Stimulated activated naive CD4-positive, alpha-beta T cell treated with Interleukin-2 at 50 U/mL for 16 hours (primary cell): Measurements from ENCODE around the gene MICU1.
"Not testable (repeated sequence)": the region's sequence is repeated elsewhere in the genome, so short reads cannot be mapped to it uniquely, and the experiment has no call there.

Source experiments
- DNase-seq: peaks from one replicate; lab custom pipeline; 2025; lab: John Stamatoyannopoulos, UW

The MICU1 gene

DNA sequence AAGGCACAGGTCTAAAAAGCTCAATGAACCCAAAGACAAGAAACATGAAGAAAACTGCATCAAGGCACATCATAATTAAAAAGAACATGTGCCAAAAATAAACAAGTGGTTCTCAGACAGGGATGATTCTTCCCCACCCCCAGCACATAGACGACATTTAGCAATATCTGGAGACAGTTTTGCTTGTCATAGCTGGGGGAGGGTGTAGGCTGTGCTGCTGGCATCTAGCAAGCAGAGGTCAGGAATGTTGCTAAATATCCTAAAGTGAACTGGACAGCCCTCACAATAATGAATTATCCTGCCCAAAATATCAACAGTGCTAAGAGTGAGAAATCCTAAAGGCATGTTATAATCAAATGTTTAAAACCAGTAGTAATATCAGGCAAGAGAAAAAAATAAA lies 122.6 kb downstream of the MICU1 start:
- DNase-seq = no peak

DNA sequence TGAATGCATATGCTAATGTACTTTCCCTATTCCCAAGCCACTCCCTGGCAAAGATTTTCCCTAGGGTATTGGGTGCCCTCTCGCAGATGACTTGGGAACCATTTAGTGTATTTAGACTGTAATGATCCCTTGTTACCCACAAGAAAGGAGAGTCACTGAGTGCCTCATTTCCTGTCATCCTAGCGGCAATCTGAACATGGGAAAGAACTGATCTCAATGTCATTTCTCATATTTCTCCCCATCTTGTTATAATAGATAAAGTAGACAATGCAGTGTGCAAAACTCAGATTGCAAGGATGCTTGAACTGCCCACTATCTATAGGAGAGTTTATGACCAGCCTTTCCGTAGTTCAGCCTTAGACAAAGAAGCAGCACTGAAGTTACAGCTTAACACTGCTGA lies 123.3 kb downstream of the MICU1 start:
- no peak for DNase-seq

DNA sequence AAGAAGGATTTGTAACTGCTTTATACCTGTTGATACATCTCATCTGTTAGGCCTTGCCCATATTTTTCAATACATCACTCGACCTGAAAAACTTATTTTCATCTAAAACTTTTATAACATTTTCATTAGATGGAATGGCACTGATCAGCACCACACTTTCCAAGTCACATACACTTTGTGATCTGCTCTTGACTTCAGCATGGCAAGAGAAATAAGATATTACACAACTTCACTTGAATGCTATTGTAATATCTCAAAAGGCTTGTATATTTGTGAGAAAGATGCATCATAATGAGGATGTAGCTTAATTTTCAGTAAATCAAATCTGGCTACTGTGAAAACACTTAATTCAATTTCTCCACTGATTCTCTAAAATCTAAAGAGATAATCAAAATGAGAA lies 126.2 kb downstream of the MICU1 start:
- no peak for DNase-seq

DNA sequence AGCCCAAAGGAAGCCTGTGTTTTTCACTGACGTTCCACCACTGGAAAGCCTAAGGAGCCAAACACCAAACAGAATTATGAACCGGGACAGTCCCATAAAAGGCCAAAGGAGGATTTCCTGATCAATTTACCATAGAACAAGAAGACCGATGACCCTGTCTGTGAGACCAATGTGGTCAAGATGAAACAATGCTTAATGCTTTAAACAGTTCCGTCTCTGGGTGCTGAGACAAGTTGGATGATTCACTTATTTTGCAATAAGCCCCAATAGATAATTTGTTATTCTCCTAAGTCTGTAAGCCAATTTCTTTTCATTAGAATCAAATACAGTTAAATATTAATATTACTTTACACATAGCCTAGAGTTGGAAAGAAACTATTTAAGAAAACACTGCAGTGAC lies 134.9 kb downstream of the MICU1 start:
- no peak for DNase-seq

DNA sequence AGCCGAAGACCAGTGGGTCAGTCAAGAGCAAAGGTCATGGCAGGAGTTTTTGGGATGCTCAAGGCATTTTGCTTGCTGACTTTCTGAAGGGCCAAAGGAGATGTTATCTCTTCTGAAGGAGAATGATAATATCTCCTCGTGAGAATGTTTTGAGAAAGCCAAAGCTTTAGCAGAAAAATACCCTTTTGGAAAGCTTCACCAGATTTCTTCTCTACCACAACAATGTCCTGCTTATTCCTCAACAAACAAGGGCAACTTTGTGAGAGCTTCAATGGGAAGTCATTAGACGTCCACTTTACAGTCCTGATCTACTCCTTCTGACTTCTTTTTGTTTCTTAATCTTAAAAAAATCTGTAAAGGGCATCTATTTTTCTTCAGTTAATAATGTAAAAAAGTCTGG lies 138.4 kb downstream of the MICU1 start:
- DNase-seq = no peak

DNA sequence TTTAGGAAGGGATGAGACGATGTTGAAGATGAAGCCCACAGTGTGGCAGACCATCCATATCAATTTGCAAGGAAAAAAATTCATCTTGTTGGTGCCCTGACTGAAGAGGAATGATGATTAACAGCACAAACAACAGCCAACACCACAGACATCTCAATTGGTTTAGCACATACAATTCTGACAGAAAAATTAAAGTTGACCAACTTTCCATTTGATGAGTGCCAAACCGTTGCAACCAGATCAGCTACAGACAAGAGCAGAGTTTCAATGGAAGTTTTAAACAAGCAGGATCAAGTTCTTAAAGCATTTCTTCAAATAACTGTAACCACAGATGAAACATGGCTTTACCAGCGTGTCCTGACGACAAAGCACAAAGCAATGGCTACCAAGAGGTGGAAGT lies 138.8 kb downstream of the MICU1 start:
- no peak for DNase-seq

DNA sequence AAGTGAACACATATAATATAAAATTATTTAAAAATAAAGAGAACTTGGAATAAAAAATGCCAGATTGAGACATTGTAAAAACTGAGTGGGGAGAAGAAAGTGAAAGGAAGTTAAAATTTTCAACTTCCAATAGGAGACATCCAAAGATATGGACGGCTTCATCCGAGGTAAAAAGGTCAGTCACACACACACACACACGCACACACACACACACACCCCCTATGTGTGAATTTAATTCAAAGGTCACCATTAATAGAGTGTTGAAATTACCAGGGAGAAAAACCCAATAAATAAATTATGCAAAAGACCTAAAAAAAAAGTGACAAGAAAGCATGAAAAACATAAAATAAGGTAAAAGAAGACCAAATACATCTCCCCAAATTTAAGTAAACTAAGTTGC lies 140.2 kb downstream of the MICU1 start:
- no peak for DNase-seq

DNA sequence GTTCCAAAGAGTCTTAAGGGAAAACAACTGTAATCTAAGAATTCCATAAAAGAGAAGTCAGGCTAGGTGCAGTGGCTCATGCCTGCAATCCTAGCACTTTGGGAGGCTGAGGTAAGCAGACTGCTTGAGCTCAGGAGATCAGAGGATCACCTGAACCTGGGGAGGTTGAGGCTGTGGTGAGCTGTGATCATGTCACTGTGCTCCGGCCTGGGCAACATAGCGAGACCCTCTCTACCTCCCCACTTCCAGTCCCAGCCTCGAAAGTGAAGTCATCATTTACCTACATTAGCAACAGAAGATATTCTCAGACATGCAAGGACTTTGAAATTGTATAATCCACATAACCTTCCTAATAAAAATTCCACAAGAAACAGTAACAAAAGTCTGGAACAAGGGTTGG lies 141.4 kb downstream of the MICU1 start:
- no peak for DNase-seq

DNA sequence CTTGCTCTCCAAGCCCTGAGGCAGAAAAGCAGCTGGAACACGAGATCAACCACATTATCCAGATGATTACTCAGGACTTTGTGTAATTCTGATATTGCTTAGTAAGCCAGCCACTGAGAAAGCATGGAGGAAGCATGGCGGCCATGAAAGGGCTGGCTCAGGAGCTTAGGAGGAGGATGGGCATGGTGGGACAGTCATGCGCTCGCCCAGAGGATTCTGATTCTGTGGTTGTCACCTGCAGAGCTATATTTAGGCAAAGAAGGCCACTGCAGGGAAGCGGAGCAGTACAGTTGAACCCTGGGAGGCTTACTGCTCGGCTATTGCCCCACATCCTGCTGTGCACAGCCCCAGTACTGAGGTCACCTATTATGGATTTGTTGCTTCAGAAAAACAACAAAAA lies 142.4 kb downstream of the MICU1 start:
- DNase-seq = no peak

DNA sequence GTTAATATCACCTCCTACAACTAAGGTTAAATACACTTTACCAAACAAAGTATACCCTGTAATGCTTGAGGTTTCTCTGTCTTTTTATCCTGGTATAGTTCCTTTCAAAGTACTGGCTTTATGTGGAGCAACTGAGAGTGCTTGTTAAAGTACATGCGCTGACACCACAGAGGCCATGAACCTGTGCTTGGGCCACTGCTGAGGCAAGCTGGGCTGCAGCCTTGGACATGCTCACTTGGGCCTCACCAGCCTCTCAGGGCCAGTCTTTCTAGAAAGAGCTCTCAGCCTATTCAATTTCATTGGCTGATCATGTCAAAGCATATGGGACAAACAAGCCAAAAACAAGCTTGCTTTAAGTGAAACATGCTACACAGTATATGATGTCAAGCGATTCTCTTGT lies 145.0 kb downstream of the MICU1 start:
- no peak for DNase-seq

DNA sequence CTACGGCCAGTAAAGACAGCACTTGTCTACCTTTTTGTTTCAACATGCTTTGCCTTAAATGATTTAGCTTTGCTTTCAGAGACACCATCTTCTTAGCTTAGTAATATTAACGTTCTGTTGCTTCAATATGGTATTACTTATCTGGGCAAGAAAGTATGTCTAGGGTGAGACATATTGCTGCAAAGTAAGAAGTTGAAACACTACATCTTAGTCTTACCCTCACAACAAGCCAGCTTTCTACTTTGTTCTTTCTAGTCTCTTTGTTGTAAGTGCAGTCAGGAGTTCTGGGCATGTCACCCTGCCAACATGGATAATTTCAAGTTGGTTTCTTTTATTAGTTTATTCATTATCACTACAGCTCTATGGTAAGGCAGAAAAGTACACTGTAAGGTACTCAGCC lies 148.4 kb downstream of the MICU1 start:
- DNase-seq = no peak

DNA sequence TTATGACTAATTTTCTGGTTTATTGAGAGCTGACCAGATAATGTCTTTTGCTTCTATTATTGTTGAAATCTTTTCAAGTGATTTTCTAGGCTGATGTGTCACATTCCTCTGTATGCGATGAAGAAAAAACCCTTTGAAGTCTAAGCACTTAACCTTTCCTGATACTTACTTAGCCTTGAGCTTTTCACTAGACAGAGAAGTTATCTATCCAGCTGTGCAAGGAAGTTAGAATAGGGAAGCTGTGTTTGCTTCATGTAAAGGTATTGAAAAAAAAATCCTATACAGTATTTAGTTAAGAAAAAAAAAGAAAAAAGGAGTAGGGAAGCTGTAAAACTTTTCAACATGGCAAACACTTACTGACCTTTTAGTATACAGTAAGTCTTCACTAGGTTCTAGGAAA lies 153.6 kb downstream of the MICU1 start:
- DNase-seq = no peak

DNA sequence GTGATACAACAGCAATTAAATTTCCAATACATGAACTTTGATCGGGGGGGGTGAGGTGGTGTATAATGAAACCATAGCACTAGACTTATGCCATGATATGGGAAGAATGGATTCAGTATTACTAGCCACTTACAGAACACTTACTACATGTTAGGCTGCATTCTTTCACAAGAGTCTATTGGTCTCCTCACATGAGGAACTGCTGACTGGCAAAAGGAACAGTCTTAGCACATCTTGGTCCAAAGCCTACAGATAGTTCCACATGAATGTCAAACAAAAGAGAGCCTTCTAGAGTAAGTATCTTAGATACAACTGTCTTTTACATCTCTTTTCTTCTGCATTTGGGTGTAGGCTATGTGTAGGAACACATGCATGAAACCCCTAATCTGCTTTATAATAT lies 155.2 kb downstream of the MICU1 start:
- no peak for DNase-seq

DNA sequence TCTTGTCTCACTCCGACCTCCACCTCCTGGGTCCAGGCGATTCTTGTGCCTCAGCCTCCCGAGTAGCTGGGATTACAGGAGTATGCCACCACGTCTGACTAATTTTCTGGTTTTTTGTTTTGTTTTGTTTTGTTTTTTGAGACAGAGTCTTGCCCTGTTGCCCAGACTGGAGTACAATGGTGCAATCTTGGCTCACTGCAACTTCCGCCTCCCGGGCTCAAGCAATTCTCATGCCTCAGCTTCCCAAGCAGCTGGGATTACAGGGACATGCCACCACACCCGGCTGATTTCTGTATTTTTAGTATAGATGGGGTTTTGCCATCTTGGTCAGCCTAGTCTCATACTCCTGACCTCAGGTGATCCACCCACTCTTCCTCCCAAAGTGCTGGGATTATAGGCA lies 158.8 kb downstream of the MICU1 start:
- not testable (repeated sequence) for DNase-seq

DNA sequence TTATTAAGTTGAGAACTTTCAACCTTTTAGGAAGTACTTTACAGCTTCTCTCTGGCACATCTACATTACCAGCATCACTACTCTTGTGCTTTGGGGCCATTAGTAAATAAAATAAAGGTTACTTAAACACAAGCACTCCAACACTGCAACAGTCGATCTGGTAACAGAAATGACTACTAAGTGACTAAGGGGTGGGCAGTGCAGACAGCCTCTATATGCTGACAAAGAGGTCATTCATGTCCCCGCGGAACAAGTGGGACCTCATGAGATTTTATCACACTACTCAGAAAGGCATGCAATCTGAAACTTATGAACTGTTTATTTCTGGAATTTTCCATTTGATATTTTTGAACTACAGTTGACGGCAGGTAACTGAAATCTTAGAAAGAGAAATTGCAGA lies 159.9 kb downstream of the MICU1 start:
- DNase-seq = no peak

DNA sequence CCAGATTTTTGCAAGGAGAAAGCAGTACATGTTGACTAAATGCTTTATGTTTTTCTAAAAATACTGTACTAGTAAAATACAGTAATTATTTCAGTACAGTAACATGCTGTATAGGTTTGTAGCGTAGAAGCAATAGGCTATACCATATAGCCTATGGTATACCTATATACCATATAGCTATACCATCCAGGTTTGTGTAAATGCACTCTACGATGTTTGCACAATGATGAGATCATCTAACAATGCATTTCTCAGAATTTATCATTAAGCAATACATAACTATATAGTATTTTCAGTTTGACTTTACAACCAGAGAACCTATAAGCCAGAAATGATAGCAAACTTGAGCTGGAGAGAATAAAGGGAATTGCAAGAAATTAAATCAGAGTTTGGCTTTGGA lies 161.4 kb downstream of the MICU1 start:
- DNase-seq = no peak

DNA sequence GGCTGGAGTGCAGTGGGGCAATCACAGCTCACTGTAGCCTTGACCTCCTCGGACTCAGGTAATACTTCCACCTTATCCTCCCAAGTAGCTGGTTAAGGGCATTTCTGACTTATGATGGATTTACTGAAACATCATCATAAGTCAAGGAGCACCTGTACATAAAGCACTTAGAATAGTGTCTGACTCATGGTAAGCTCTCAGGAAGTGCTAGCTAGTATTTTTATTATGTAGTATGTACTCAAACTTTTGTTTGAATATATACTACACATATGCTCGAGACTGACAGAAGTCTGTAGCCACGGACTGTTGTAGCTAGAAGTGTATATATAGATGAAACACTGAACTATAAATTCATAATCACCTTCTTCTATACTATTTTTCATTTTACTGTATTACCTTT lies 163.6 kb downstream of the MICU1 start:
- DNase-seq = no peak

DNA sequence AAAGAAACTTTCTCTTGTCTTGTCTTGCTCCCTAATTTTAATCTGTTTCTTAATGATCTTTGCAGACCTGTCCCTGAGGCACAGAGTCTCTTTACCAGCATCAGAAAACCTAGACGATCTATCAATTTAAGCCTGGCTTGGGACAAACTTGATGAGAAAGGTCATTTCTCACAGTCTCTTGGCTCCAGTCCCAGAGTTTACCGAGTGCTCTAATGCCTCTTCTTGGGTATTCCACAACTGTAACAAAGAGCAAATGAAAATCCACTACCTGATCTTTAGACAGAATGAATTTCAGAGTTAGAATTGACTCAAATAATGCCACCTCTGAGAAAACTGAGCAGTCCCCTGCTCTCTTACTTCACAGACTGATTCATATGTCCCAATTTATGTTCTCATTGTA lies 164.8 kb downstream of the MICU1 start:
- DNase-seq = no peak

DNA sequence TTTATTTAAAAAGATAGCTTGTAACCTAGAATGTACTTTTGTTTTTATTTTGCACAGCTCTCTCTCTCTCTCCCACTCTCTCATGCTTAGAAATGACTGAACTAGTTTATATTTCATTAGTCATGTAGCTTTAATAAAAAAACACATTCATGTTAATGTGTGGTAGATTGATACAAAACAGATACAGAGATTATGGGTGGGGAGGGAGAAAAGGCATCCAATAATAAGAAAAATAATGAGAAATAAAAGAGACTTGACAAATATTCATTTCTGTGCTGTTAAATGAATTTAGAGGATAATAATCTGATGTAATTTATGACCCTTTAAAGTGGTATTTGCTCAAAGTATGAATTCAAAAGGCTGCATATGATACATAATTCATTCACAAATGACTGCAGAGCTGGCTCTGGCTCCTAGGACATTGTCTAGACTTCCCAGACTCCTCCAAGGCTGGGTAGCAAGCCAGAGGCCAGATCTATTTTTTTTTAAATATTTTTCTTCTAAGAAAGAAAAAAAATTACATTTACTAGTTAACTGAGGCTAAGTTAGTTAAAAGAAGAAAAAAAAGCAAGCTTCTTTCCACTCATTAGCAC lies 165.5 kb downstream of the MICU1 start:
- no peak for DNase-seq

DNA sequence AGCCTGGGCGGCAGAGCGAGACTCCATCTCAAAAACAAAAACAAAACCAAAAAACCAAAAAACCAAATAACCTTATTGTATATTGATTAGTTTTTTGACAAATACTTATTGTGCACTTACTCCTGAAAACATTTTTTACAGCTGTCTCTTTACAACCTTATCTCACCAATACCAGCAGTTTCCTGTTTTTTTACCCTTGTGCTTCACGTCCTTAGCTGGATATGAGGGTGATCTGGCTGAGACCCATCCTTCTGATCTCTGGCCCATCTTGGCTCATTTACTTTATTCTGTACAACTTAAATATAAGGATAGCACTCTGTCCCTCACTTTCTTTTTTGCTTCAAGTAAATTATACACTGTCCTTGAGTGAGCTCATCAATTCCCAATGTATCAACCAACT lies 166.6 kb downstream of the MICU1 start:
- no peak for DNase-seq

DNA sequence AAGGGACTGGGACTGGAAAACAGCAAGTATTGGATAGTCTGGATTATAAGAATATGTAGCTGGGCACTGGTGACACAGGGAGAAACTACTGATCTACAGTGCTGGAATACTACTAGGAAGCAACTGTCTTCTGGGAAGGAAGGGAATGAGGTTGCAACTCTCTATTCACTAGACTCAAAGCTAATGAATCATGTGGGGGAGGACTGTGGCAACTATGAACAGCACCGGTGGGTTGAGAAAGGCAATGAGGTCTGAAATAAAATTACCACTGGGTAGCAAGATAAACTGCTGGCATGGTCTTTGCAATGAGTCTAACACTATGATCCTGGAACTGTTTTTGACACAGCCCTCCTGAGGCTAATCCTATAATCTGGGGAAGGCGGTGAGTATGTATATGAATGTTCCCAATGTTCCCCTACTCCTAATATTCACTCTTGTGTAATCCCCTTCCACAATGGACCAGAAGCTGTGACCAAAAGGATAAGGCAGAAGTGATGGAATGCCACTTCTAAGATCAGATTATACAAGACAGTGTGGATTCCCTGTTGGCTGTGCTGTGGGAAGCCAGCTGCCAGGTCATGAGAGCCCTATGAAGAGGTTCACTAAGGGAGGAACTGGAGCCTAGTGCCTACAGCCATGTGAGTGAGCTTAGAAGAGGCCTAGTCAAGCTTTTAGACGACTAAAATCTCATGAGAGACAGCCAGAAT lies 169.8 kb downstream of the MICU1 start:
- DNase-seq = no peak

DNA sequence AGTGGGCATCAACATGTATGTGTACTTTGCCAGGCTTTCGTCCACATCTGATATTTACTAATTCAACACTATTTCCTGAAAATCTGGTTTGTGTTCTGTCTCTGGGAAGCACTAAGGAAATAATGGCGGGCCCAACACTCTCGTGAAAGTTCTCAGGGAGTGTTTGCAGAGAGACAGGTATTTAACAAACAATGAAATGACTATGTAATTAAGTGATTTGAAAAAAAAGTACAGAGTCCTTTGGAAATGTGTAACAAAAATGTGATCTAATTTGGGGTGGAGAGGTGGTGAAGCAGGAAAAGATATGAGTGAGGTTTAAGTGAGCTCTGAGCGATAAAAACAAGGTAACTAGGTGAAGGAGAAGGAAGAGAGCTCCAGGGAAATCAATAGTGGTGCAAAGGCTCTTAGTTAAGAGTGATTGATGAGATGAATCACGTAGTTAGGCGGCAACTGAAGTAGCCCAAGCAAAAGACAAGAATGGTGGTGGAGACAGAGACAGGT lies 175.9 kb downstream of the MICU1 start:
- no peak for DNase-seq

DNA sequence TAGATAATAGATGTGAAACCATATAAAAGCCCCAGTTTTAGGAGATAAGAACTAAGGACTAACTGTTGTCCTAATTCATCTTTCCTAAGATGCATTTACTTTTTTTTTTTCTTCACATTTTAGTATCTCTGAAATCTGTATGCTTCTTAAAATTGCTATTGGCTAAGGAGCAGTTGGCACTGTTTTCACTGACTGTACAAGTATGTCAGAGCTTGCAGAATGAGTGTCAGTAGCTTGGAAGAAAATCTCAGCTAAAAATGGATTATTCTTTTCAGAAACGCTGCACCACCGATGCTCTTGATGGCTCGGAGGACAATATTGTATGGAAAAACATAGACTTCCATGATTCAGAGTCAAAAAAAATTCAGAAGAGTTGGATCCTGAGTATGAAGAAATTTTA lies 180.0 kb downstream of the MICU1 start:
- DNase-seq = no peak

DNA sequence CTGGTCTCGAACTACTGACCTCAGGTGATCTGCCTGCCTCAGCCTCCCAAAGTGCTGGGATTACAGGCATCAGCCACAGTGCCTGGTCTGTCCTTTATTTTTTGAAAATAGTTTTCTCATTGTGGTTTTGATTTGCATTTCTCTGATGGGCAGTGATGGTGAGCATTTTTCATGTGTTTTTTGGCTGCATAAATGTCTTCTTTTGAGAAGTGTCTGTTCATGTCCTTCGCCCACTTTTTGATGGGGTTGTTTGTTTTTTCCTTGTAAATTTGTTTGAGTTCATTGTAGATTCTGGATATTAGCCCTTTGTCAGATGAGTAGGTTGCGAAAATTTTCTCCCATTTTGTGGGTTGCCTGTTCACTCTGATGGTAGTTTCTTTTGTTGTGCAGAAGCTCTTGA lies 182.9 kb downstream of the MICU1 start:
- not testable (repeated sequence) for DNase-seq
